ENCODE measurements around the gene BDNF. TPM values are rescaled to one million over a fixed set of nuclear protein-coding genes. Genes with fewer than 3 reads are reported as not detected.
"Not testable (repeated sequence)": the region's sequence is repeated elsewhere in the genome, so short reads cannot be mapped to it uniquely, and the experiment has no call there.

Gene BDNF
- total RNA-seq = under 1 TPM; 0.10 to 0.40 TPM

DNA sequence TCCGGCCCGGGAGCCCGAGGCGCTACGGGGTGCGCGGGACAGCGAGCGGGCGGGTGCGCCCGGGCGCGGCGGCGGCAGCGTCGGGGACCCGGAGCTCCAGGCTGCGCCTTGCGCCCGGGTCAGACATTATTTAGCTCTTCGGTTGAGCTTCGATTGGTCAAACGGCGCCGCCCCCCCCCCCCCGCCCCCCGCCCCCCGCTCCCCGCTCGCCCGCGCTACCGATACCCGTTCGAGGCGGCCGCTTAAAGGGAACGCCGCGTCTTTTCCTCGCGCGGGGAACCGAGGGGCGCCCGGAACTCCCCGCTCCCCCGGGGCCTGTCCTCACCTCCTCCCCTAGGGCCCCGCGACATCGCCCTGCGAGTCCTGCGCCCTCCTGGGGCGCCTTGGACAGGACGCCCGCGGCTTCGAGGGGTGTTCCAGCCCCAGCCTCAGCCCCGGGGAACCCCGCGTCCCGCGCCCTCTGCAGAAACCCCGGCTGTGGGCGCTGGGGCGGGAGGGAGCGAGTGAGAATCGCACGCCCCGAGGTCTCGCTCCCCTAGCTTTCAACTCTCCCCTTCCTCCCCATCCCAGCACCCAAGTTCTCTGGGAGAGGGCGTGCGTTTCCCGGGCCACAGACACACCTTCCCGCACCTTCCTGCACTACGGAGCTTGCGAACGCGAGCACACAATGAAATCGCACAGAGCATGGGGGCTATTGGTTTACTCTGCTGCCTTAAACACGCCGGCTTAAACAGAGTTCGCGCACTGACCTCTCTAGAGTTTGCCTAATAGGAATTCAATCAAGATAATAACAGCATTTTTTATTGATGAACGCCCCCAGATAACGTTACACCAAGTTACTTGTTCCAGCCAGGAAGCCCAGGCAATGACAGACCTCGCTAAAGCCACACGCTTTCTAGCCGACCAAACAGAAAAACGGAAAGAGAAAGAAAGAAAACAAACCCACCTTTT is at the start of gene BDNF:
BDNF (minus strand) TSS at position 105 of the 951 bp plus-strand sequence. CDS start 41,891 bp downstream, outside the sequence.
- Histone ChIP-seq H3K36me3 (no peaks in the 10 kb centered on the region), H3K9ac (ENCODE audit: low read depth in 2 of 2, low read length in 2 of 2) (peak within 1 kb of the TSS; percentile 37 to 38), H3K4me3 (peak within 1 kb of the TSS; percentile 44), H3K27ac (no peak within 1 kb of the TSS), H3K4me1 (peaks cover 8% of the 10 kb centered on the region), H3K27me3 (peaks cover 24% of the 10 kb centered on the region), H3K9me3 (no peaks in the 10 kb centered on the region)
- TF ChIP-seq, protein P1, sequence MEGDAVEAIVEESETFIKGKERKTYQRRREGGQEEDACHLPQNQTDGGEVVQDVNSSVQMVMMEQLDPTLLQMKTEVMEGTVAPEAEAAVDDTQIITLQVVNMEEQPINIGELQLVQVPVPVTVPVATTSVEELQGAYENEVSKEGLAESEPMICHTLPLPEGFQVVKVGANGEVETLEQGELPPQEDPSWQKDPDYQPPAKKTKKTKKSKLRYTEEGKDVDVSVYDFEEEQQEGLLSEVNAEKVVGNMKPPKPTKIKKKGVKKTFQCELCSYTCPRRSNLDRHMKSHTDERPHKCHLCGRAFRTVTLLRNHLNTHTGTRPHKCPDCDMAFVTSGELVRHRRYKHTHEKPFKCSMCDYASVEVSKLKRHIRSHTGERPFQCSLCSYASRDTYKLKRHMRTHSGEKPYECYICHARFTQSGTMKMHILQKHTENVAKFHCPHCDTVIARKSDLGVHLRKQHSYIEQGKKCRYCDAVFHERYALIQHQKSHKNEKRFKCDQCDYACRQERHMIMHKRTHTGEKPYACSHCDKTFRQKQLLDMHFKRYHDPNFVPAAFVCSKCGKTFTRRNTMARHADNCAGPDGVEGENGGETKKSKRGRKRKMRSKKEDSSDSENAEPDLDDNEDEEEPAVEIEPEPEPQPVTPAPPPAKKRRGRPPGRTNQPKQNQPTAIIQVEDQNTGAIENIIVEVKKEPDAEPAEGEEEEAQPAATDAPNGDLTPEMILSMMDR (IDR thresholded peaks at IDR 0.05) = no peak
- intact Hi-C loops (cut with DNase I) = no loop called here
- DNase-seq = no peak

DNA sequence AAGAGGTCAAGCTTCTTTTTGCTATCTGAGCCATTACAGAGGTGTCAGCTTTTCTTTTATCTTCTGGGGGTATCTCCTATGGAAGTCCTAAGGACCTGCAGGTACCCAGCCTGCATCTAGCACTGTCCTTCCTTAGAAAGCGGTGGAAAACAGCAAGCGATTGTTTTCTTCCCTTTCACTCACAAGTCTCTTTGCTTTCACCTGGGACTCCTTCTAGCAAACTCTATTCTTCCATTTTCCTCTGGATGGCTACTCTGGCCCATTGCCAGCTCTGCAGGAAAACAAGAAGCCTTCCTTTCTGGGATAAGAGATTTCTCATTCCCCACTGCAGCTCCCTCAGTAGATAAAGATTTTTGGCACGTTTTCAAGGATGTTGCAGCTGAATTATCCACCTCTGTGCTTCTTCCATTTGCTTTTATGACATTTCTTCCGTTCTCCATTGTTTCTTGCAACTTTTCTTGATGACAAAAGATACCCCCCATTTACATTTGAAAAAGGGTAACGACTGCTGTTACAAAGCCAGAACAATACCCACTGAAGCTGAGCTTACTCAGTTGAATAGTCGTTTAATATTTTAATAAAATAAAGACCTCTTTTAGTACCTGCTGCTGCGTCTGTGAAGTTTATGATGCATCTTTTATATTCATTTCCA is 40.2 kb upstream of the BDNF start:
- intact Hi-C loops (cut with DNase I) = no loop called here
- Histone ChIP-seq H3K27ac (no peak overlapping the region), H3K9ac (ENCODE audit: low read depth in 2 of 2, low read length in 2 of 2) (no peak overlapping the region), H3K4me3 (no peak overlapping the region), H3K9me3 (no peaks in the 10 kb centered on the region), H3K4me1 (no peaks in the 10 kb centered on the region), H3K36me3 (no peaks in the 10 kb centered on the region), H3K27me3 (no peaks in the 10 kb centered on the region)
- no peak for DNase-seq
- TF ChIP-seq, protein P1 (IDR thresholded peaks at IDR 0.05) = no peak

DNA sequence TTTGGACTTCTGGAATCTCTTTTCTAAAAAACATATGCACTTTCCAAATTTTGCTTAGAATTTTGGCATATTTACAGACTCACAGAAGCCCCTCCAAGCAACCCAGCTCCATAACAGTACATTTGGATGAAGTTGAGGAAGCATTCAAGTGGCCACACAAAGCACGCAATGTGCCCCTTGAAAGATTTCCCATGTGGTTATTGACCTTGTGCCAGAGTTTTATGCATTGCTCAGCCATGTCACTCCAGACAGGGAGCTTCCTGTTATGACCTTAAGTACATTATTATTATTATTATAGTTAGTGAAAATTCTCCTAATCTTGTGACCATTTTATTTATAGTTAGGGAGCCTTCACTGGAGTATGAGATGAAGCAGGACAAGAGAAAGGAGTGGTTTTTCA is 35.0 kb upstream of the BDNF start:
- no peak overlapping the region for H3K4me3 ChIP-seq

DNA sequence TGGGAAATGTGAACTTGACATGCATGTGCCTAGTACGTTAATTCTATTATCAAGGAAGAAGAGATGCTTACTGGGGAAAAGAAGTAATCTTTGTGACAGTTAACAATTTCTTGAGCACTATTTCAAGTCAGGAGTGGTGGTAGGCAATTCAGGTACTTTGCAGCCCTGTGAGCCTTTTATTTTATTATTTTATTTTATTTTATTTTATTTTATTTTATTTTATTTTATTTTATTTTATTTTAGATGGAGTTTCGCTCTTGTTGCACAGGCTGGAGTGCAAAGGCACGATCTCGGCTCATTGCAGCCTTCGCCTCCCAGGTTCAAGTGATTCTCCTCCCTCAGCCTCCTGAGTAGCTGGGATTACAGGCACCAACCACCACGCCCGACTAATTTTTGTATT is 31.5 kb upstream of the BDNF start:
- H3K27ac ChIP-seq; H3K36me3 ChIP-seq; intact Hi-C loops (cut with DNase I); DNase-seq; H3K4me1 ChIP-seq; H3K4me3 ChIP-seq; H3K27me3 ChIP-seq; H3K9me3 ChIP-seq; H3K9ac ChIP-seq (ENCODE audit: low read depth in 2 of 2, low read length in 2 of 2): not testable (repeated sequence)

More for the DNA sequence above, 35.0 kb upstream of the BDNF start:
- no peaks in the 10 kb centered on the region for H3K9me3 ChIP-seq
- TF ChIP-seq, protein P1 (IDR thresholded peaks at IDR 0.05) = no peak
- no peak for DNase-seq
- intact Hi-C loops (cut with DNase I) = no loop called here
- no peaks in the 10 kb centered on the region for H3K4me1 ChIP-seq
- H3K27ac ChIP-seq = no peak overlapping the region
- no peak overlapping the region for H3K9ac ChIP-seq (ENCODE audit: low read depth in 2 of 2, low read length in 2 of 2)
- no peaks in the 10 kb centered on the region for H3K36me3 ChIP-seq
- H3K27me3 ChIP-seq = no peaks in the 10 kb centered on the region

DNA sequence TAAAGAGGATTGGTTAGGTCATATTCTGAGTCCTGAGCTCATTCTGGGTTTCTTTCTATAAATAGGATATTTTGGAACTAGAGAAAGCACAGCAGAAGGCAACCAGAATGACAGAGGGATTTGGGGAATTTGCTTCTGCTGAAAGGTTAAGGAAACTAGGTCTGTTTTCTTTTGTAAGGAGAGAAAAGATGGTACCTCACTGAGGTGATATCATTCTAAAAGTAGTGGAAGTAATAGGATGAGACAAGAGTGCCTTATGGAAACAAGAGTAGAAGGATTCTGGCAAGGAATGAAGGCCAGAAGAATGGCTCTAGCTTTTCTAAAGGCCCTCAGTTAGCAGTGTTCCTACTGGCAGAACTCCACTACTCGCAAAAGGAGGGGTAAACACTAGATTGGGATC is 26.7 kb upstream of the BDNF start:
- TF ChIP-seq, protein P1 (IDR thresholded peaks at IDR 0.05) = no peak
- intact Hi-C loops (cut with DNase I) = no loop called here

More for the DNA sequence above, 26.7 kb upstream of the BDNF start:
- peaks cover 24% of the 10 kb centered on the region for H3K27me3 ChIP-seq
- H3K4me1 ChIP-seq = no peaks in the 10 kb centered on the region
- H3K9ac ChIP-seq (ENCODE audit: low read depth in 2 of 2, low read length in 2 of 2) = no peak overlapping the region
- DNase-seq = no peak
- H3K4me3 ChIP-seq = no peak overlapping the region
- no peaks in the 10 kb centered on the region for H3K9me3 ChIP-seq
- H3K27ac ChIP-seq = no peak overlapping the region
- no peaks in the 10 kb centered on the region for H3K36me3 ChIP-seq

Measured in colonic mucosa (tissue), 4 donors.